Vagina (tissue), 2 donors: Measurements from ENCODE around the gene ANKRD13C.

Experiments used
- CTCF ChIP-seq, 3 experiments: fragments of 450-650 bp in 2 of 3; fragments of 200-600 bp in 1 of 3; sonication (generic) in 1 of 3; IDR thresholded peaks; one replicate each; pipeline ENCODE4 v1.5.1; 2017 to 2019; ENCODE audit warnings: antibody characterized with exemption in 3 of 3, mild to moderate bottlenecking in 2 of 3, moderate library complexity in 2 of 3
- POLR2AphosphoS5 ChIP-seq, 2 donors: sonication (generic); formaldehyde crosslinking; IDR thresholded peaks; one replicate each; pipeline ENCODE4 v1.9.0; 2017; ENCODE audit warnings: antibody characterized with exemption in 2 of 2, mild to moderate bottlenecking in 2 of 2, low read depth in 1 of 2; ENCODE audit not compliant: insufficient read depth in 1 of 2

DNA sequence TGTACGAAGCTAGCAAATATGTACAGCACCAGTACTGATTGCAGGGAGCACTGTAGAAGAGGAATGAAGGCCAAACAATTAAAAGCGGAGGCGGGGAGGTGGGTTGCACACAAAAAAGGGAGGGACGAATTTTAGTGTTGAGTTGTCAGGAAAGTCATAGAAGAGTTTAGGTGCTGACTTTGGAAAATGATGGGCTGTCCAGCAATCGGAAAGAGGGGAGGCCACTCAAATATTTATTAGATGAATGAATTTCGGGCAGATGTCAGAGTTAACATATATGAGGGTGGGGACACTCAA, 537 bp upstream of the ANKRD13C start:
- no peak for TF ChIP-seq CTCF (IDR thresholded peaks at IDR 0.05)
- no peak for TF ChIP-seq POLR2AphosphoS5 (IDR thresholded peaks at IDR 0.05; ENCODE audit: insufficient read depth in 1 of 2, low read depth in 1 of 2)
